ENCODE data around the gene PPFIBP2.

DNA sequence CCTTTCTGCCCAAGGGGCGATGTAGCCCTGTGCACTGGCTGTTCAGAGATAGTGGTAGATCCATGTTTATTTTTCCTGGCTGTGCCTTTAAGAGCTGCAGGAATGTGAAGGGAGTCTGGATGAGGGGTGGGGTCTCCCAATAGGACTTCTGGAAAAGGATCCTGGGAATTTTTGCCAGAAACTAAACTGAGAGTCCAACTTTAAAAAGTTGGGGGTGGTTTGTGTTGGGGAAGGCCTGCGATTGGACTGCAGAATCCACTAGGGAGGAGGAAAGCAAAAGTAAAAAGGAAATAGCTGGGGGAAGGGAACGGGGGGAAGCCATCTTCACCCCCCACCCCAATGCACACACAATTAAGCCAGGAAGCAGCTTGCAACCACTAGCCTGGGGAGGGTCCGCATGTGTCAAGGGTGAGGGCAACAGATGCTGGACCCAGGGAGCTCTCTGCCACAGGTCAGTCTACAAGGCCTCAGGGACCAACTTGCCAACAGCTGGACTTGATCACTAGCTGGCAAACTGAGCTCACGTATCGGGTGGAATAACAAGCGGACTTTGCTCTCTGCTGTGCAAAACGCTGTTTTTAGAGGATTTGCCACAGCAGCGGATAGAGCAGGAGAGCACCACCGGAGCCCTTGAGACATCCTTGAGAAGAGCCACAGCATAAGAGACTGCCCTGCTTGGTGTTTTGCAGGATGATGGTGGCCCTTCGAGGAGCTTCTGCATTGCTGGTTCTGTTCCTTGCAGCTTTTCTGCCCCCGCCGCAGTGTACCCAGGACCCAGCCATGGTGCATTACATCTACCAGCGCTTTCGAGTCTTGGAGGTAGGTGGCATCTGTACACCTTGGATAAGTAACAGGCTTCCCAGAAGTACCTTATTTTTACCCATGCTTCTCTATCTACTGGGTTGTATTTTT is 28.4 kb upstream of the PPFIBP2 start, which contains the start of gene OLFML1:
- no peak for TF ChIP-seq EZH2phosphoT487 (IDR thresholded peaks at IDR 0.05)
- TF ChIP-seq CTCF (IDR thresholded peaks at IDR 0.05), result no peak

Measured in neural progenitor cell (in vitro differentiated cells).